HG03135 (cell line): Measurements from ENCODE around the gene MAPKAPK3.

Experiments
- ATAC-seq: cut with Tn5 transposase; IDR thresholded peaks from one replicate; pipeline ENCODE4 v1.9.1; 2021; ENCODE audit warnings: mild to moderate bottlenecking, moderate library complexity; ENCODE audit not compliant: unreplicated experiment

Gene MAPKAPK3

GRCh38 chr3:50617096-50617791 is at the start of gene MAPKAPK3:
Gene MAPKAPK3 (plus strand): TSS chr3:50617151. CDS start chr3:50617566, 415 bp downstream.
- ATAC-seq, result no peak

- ATAC-seq, result peak; percentile 80
Measured at GRCh38 chr3:50567386-50568167, 49.4 kb upstream of the MAPKAPK3 start, which contains the start of gene C3orf18. Gene C3orf18 (minus strand): TSS chr3:50567747. CDS start chr3:50565699, 2,048 bp downstream.

- peak; percentile 61 for ATAC-seq
Measured at GRCh38 chr3:50568947-50569749, 47.8 kb upstream of the MAPKAPK3 start, which contains the start of gene HEMK1. Gene HEMK1 (plus strand): TSS chr3:50569522. CDS start chr3:50571105, 1,583 bp downstream.

- no peak for ATAC-seq
Measured at GRCh38 chr3:50570508-50571279, 46.3 kb upstream of the MAPKAPK3 start.

- no peak for ATAC-seq
Measured at GRCh38 chr3:50571486-50571885, 45.5 kb upstream of the MAPKAPK3 start.

DNA sequence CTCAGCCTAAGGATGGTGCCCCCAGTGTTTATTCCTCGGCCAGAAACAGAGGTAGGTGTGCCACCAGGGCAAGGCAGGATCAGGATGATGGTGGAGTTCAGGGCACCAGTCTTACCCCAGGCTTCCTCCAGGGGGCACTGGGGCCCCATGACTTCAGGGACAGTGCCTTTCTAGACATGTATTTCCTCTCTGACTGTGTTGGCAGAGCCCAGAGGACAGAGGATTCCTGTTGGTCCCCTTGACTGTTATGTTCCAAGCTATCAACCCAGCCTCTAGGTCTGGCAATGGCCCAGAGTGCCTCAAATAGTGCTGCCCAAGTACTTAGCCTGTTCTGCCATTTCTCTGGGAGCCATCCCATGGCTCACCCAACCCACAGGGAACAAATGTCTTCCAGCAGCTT is 44.8 kb upstream of the MAPKAPK3 start:
- no peak for ATAC-seq

DNA sequence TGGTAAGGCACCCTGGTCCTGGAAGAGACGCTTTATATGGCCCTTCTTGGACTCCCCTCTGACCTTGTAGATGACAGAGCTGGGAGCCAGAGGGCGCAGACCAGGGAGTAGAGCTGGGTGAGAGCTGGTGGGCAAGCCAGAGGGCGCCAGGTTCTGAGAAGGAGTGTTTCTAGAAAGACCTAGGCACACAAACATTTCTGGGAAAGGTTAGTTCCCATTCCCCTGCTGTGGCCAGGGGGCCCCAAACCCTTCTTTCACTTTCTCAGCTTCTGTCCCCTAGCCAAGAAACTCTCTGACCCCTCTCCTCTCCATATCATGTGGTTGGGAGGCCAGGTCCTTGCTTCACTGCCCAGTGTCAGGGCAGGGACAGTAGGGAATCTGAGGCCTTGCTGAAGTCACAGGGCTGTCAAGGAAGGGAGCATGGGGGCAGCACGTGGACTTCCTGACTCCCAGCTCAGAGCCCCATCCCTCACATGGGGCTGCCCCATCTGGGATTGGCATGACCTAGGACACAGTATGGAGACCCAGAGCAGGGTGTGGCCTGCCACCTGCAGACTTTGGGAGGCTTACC is 44.1 kb upstream of the MAPKAPK3 start:
- no peak for ATAC-seq

- ATAC-seq, result no peak
Measured at GRCh38 chr3:50573566-50574443, 43.1 kb upstream of the MAPKAPK3 start.

- no peak for ATAC-seq
Measured at GRCh38 chr3:50574444-50574831, 42.5 kb upstream of the MAPKAPK3 start.

DNA sequence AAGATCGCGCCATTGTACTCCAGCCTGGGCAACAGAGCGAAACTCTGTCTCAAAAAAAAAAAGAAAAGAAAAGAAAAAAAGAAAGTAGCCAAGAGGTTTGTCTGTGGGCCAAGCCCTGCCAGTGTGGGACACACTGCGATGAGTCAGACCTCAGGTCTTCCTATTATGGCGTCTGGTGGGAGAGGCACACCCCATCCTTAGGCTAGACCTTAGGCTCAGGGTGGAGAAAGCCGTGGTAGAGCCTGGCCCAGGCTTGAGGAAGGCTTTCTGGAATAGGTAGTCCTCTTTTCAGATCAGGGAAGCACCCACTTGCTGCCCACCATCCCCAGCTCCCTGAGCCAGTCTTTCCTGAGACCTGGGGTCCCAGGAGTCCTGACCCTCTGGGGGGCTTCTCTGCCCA is 41.6 kb upstream of the MAPKAPK3 start:
- no peak for ATAC-seq

GRCh38 chr3:50577348-50577747 is 39.6 kb upstream of the MAPKAPK3 start:
- ATAC-seq, result no peak

DNA sequence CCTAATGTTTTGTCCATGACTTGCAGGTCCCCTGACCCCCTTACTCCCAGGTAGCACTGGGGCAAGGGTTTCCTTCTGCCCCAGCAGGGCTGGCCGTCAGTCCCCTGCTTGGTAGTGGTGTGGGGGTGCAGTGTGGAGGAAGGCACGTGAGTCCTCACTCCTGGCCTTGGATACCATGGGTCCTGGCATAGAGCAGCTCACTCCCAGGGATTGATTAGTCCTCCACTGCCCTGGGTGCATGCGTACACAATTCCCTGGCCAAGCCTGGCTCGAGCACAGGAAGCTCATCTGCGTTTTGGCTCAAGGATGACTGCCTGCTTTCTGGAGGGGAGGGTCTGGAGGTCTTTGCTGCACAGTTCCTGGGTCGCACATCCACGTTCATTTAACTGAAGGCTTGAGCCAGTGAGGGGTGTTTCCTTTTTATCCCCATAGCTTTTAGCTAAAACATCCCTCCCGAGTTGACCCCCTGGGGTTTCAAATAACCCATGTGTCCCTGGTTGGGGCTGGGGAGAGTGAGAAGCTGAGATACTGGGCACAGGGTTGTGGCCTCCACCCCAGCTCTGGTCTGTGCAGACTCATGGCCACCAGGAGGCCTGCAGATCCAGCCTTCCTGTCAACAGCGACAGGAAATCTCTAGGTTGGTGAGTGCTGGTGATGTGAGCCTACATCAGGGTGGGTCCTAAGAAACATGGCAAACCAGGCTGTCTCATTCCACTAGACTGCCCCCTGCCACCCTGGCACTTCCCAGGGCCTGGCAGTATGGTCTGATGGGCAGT is 36.1 kb upstream of the MAPKAPK3 start:
- ATAC-seq, result no peak

- no peak for ATAC-seq
Measured at GRCh38 chr3:50581459-50581842, 35.5 kb upstream of the MAPKAPK3 start.

GRCh38 chr3:50582083-50582482 is 34.9 kb upstream of the MAPKAPK3 start:
- no peak for ATAC-seq

- ATAC-seq, result no peak
Measured at GRCh38 chr3:50583897-50584296, 33.1 kb upstream of the MAPKAPK3 start.

GRCh38 chr3:50584391-50584790 is 32.6 kb upstream of the MAPKAPK3 start:
- no peak for ATAC-seq

GRCh38 chr3:50585919-50586762 is 30.8 kb upstream of the MAPKAPK3 start:
- ATAC-seq, result no peak

DNA sequence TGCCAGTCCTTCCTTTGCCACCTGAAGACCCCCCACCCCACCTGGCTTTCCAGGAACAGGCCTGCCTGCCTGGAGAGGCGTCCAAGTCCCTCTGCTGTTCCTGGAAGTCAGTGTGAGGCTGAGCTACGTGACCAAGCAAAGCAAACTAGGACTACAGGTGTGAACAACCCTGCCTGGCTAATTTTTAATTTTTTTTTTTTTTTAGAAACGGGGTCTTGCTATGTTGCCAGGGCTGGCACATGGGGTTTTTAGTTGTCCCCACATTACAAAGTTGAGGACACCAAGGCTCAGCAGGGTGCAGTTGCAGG is 30.2 kb upstream of the MAPKAPK3 start:
- no peak for ATAC-seq
